K562 (cell line): Measurements from ENCODE around the gene USP49. TPM values are rescaled to one million over a fixed set of nuclear protein-coding genes. Genes with fewer than 3 reads are reported as not detected.
A peak's percentile ranks its signal among the peaks of the same experiment; 100 is the strongest.

Experiments
- CXXC5 ChIP-seq: fragments of 250-450 bp; sonication (Bioruptor Pico); IDR thresholded peaks from 2 replicates; pipeline ENCODE4 v1.8.0; 2022; ENCODE audit warnings: inconsistent platforms, mild to moderate bottlenecking, moderate library complexity
- DDX20 ChIP-seq: fragments of 450-650 bp; IDR thresholded peaks from 2 replicates; pipeline ENCODE4 v1.6.1; 2016; ENCODE audit warnings: missing genetic modification characterization, low read depth, mild to moderate bottlenecking, missing compliant biosample characterization, moderate library complexity
- EHMT2 ChIP-seq: fragments of 450-650 bp; IDR thresholded peaks from 2 replicates; pipeline ENCODE4 v1.6.1; 2018; ENCODE audit warnings: antibody characterized with exemption
- ETV5 ChIP-seq: sonication (generic); formaldehyde crosslinking; IDR thresholded peaks from 2 replicates; pipeline ENCODE4 v1.4.0; 2020; ENCODE audit warnings: low read depth, mild to moderate bottlenecking, missing genetic modification reagents
- FOXP4 ChIP-seq: sonication (generic); formaldehyde crosslinking; IDR thresholded peaks from 2 replicates; pipeline ENCODE4 v1.8.0; 2022; ENCODE audit warnings: mild to moderate bottlenecking, missing genetic modification reagents, borderline replicate concordance
- GATA2 ChIP-seq: sonication (generic); formaldehyde crosslinking; IDR thresholded peaks from 2 replicates; pipeline ENCODE4 v1.4.0; 2020; ENCODE audit warnings: mild to moderate bottlenecking, missing genetic modification reagents
- GTF2B ChIP-seq: IDR thresholded peaks from 2 replicates; pipeline ENCODE4 v1.6.1; 2011; ENCODE audit not compliant: insufficient read length; ENCODE audit errors: extremely low read depth
- ID3 ChIP-seq, 2 experiments: fragments of 250-450 bp in 1 of 2; fragments of 450-650 bp in 1 of 2; sonication (Bioruptor Pico) in 1 of 2; IDR thresholded peaks; 2 replicates each; pipeline versions ENCODE4 v1.6.1 to v1.8.0; 2016 to 2021; ENCODE audit warnings: mild to moderate bottlenecking in 2 of 2, moderate library complexity in 2 of 2, missing compliant biosample characterization in 1 of 2, missing genetic modification characterization in 1 of 2
- LCOR ChIP-seq: sonication (generic); formaldehyde crosslinking; IDR thresholded peaks from 2 replicates; pipeline ENCODE4 v1.8.0; 2022; ENCODE audit warnings: mild to moderate bottlenecking, missing genetic modification reagents
- MIER1 ChIP-seq: fragments of 450-650 bp; IDR thresholded peaks from 2 replicates; pipeline ENCODE4 v1.6.1; 2016; ENCODE audit warnings: antibody characterized with exemption, mild to moderate bottlenecking, low read depth
- NR2C2 ChIP-seq, 2 experiments: fragments of 200-800 bp in 1 of 2; sonication (Bioruptor generic) in 1 of 2; sonication (generic) in 1 of 2; formaldehyde crosslinking in 1 of 2; IDR thresholded peaks; 2 replicates each; pipeline versions ENCODE4 v1.6.1 to v1.8.0; 2016 to 2022; ENCODE audit warnings: mild to moderate bottlenecking in 1 of 2, missing compliant biosample characterization in 1 of 2, missing genetic modification characterization in 1 of 2, missing genetic modification reagents in 1 of 2
- OTX1 ChIP-seq: fragments of 450-650 bp; formaldehyde crosslinking; IDR thresholded peaks from 2 replicates; pipeline ENCODE4 v1.4.0; 2022; ENCODE audit warnings: mild to moderate bottlenecking
- PREB ChIP-seq: sonication (generic); formaldehyde crosslinking; IDR thresholded peaks from 2 replicates; pipeline ENCODE4 v1.8.1; 2023; ENCODE audit warnings: mild to moderate bottlenecking, missing genetic modification reagents
- SRSF3 ChIP-seq: fragments of 200-400 bp; formaldehyde crosslinking; IDR thresholded peaks from 2 replicates; pipeline ENCODE4 v1.6.1; 2016; ENCODE audit warnings: mild to moderate bottlenecking, low read length, moderate library complexity; ENCODE audit not compliant: insufficient read depth
- THAP12 ChIP-seq: fragments of 250-450 bp; sonication (Bioruptor Pico); IDR thresholded peaks from 2 replicates; pipeline ENCODE4 v1.9.0; 2021; ENCODE audit warnings: mild to moderate bottlenecking, inconsistent platforms
- ZNF639 ChIP-seq, 2 experiments: fragments of 200-800 bp in 1 of 2; sonication (Bioruptor generic) in 1 of 2; sonication (generic) in 1 of 2; formaldehyde crosslinking in 1 of 2; IDR thresholded peaks in 1 of 2; conservative IDR thresholded peaks in 1 of 2; 2 replicates each; pipeline versions ENCODE4 v1.5.0 to v1.6.1; 2016 to 2020; ENCODE audit warnings: missing compliant biosample characterization in 1 of 2, missing genetic modification characterization in 1 of 2, missing genetic modification reagents in 1 of 2
- ZNF699 ChIP-seq: fragments of 250-450 bp; sonication (Bioruptor Pico); IDR thresholded peaks from 2 replicates; pipeline ENCODE4 v1.8.0; 2021; ENCODE audit warnings: mild to moderate bottlenecking, moderate library complexity; ENCODE audit not compliant: insufficient replicate concordance
- polyA plus RNA-seq, 8 experiments: library from polyadenylated mRNA; depleted of rRNA in 4 of 8; stranded (reverse) in 5 of 8; unstranded in 3 of 8; fragments of >200 nt; fragmentation: Nextera tagmentation in 2 of 8; fragmentation: Illumina TruSeq in 1 of 8; extraction: Ambion mirVana in 2 of 8; extraction: Trizol in 1 of 8; gene quantifications; 2 replicates each; pipeline versions ENCODE4 v1.2.1 to v1.2.3, GENCODE V29; 2011 to 2014; ENCODE audit warnings: inconsistent platforms in 1 of 8, missing spikeins in 1 of 8
- total RNA-seq, 7 experiments: library from RNA; depleted of rRNA in 6 of 7; stranded (reverse); fragments of >200 nt in 6 of 7; fragmentation: Illumina TruSeq in 2 of 7; extraction: Trizol in 2 of 7; gene quantifications; 2 replicates each; pipeline versions ENCODE4 v1.2.1 to v1.2.3, GENCODE V29; 2011 to 2021; ENCODE audit warnings: low replicate concordance in 1 of 7

USP49 gene
- total and polyA plus RNA-seq, 9 of the 15 experiments (the other 6 are each of a cell fraction or from before 2014, with no cell fraction given), result 1.0 to 9.9 (median 6.5) TPM

- TF ChIP-seq FOXP4 (no peak), GATA2 (peak; percentile 21), DDX20 (no peak), ZNF639 (CRISPR knock-in tag; conservative IDR thresholded peaks at IDR 0.05 in 1 of 2, IDR thresholded peaks at IDR 0.05 in 1 of 2) (no peak), GTF2B (no peak), THAP12 (CRISPR knock-in tag) (no peak), OTX1 (no peak), ZNF699 (no peak), PREB (CRISPR knock-in tag) (no peak), ETV5 (peak; percentile 42; the same call in 1 of the 2 replicates), CXXC5 (CRISPR knock-in tag) (0 out of 2 replicates have a peak, but pooled peaks have one; percentile 7), EHMT2 (no peak), ID3 (CRISPR knock-in tag; IDR thresholded peaks at IDR 0.05) (no peak), ID3 (tag; IDR thresholded peaks at IDR 0.05) (no peak), LCOR (CRISPR knock-in tag) (no peak), MIER1 (no peak), NR2C2 (CRISPR knock-in tag; IDR thresholded peaks at IDR 0.05) (no peak), NR2C2 (tag; IDR thresholded peaks at IDR 0.05) (no peak), SRSF3 (no peak)
Measured at GRCh38 chr6:41937861-41938574, 42.8 kb upstream of the USP49 start (continued).
